Urinary bladder (tissue), 4 donors: ENCODE data around the gene RHOH. TPM values are rescaled to one million over a fixed set of nuclear protein-coding genes. Genes with fewer than 3 reads are reported as not detected.
"Not testable (repeated sequence)": the region's sequence is repeated elsewhere in the genome, so short reads cannot be mapped to it uniquely, and the experiment has no call there.

ENCODE experiments used
- DNase-seq: peaks from one replicate; pipeline ENCODE4 v3.0.0-alpha.2; 2015; ENCODE audit errors: extremely low spot score
- H3K27ac ChIP-seq: one replicate; pipeline ENCODE4 v1.5.1; 2013; ENCODE audit warnings: low read depth, mild to moderate bottlenecking, moderate library complexity
- H3K36me3 ChIP-seq: one replicate; pipeline ENCODE4 v1.6.1; 2013; ENCODE audit warnings: mild to moderate bottlenecking, moderate library complexity; ENCODE audit not compliant: insufficient read depth
- H3K4me1 ChIP-seq: one replicate; pipeline ENCODE4 v1.6.1; 2013; ENCODE audit warnings: mild to moderate bottlenecking, moderate library complexity; ENCODE audit not compliant: insufficient read depth
- H3K4me3 ChIP-seq: one replicate; pipeline ENCODE4 v1.5.1; 2013; ENCODE audit warnings: low read depth, low read length
- WGBS: extraction: QIAGEN DNeasy Blood & Tissue Kit; methylation state at CpG from one replicate; pipeline ENCODE4 v1.1.7; 2013; 5-methylcytosine and 5-hydroxymethylcytosine counted together
- polyA plus RNA-seq: library from polyadenylated mRNA; stranded (reverse); fragments of 200-250 nt; gene quantifications from one replicate; pipeline ENCODE4 v1.2.3, GENCODE V29; 2013
- total RNA-seq: library from RNA; depleted of rRNA; stranded (reverse); fragments of >200 nt; gene quantifications from one replicate; pipeline ENCODE4 v1.2.3, GENCODE V29; 2014
- donor health status: healthy with polysubstance abuse.
- donor health status: healthy.

The RHOH gene
- total and polyA plus RNA-seq, 2 donors = 1.6 to 3.2 TPM

DNA sequence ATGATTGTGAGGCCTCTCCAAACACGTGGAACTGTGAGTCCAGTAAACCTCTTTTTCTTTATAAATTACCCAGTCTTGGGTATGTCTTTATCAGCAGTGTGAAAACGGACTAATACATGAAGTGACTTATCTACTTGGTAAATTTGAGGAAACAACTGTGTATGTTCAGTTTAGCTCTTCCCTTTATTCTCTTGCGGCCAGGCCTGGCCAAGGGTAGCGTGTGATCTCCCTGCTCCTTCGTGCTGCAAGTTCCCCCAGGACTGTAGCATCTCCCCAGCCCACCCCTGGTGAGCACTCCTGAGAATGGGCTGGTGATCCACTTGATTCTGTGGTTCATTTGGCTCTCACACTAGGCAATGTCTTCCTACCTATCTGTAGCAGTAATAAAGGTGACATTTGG lies 85.1 kb downstream of the RHOH start:
- H3K4me3 ChIP-seq = no peak overlapping the region
- H3K4me1 ChIP-seq = no peaks in the 10 kb centered on the region
- no peak for DNase-seq
- no peaks in the 10 kb centered on the region for H3K36me3 ChIP-seq
- no peak overlapping the region for H3K27ac ChIP-seq
- 73% methylated on average over 5 of the region's 5 CpGs for WGBS

DNA sequence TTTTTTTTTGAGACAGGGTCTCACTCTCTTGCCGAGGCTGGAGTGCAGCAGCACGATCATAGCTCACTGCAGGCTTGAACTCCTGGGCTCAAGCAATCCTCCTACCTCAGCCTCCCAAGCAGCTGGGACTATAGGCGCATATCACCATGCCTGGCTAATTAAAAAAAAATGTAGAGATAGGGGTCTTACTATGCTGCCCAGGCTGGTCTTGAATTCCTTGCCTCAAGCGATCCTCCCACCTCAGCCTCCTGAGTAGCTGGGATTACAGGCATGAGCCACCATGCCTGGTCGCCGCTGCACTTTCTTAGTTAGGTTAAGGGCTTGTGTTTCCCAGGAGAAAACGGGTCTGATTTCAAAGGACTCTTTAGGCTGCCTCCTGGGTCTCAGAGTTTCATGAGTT lies 86.0 kb downstream of the RHOH start:
- DNase-seq, H3K4me1 ChIP-seq, H3K27ac ChIP-seq, H3K4me3 ChIP-seq, H3K36me3 ChIP-seq: not testable (repeated sequence)
- WGBS = 94% methylated on average over 7 of the region's 7 CpGs

DNA sequence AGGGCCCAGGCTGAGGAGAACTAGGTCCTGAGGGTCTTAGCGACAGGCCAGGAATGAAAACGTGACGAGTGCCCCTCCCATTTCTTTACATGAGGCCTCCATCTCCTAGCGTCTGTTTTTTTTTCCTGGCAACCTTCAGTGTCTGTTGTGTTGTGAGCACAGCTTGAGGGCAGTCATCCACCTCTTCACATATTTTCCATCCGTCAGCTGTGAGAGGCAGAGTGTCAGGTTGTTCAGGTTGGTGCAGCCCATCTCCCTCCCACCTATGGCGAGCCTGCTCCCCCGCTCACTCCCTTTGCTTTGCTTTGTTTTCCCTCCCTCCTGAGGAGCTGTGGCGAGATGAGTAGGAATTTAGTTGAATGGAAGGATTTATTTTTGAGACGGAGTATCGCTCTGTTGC lies 86.6 kb downstream of the RHOH start:
- no peak for DNase-seq
- Histone ChIP-seq H3K4me1 (no peaks in the 10 kb centered on the region), H3K27ac (no peak overlapping the region), H3K36me3 (no peaks in the 10 kb centered on the region), H3K4me3 (no peak overlapping the region)
- WGBS = 85% methylated on average over 10 of the region's 10 CpGs

DNA sequence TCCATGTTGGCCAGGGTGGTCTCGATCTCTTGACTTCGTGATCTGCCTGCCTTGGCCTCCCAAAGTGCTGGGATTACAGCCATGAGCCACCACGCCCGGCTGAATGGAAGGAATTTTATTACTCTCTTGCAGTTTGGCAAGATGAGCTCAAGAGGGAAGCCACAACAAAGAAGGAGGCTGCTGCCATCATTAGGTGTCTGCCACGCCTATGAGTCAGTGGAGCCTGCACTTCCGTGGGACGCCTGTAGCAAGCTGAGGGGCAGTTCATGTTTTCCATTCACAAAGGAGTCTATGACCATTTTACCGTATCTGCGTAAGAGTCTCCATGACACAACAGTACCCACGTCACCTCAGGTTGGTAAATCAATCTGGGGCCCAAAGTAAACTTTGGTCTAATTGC lies 87.1 kb downstream of the RHOH start:
- H3K27ac ChIP-seq = no peak overlapping the region
- WGBS = 74% methylated on average over 10 of the region's 10 CpGs
- H3K36me3 ChIP-seq = no peaks in the 10 kb centered on the region
- no peaks in the 10 kb centered on the region for H3K4me1 ChIP-seq
- DNase-seq = no peak
- H3K4me3 ChIP-seq = no peak overlapping the region

DNA sequence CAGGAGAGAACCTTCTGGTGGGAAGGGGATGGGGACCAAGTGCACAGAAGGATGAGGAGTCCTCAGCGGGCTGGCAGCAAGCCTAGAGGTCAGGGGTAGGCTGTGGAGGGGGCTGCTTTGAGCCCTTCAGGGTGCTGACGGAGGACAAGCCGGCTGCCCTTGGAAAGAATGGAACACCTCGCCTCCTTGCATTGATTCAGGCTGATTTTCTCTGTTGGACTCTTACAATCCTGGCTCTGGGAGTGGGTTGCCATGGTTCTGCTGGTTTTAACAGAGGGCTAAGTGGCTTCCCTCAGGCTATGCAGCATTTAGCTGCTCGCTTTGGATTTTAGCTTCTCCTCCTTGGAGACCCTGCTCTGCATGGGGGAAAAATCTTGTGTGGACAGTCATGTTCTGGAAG lies 88.9 kb downstream of the RHOH start:
- DNase-seq = no peak
- no peaks in the 10 kb centered on the region for H3K4me1 ChIP-seq
- H3K36me3 ChIP-seq = no peaks in the 10 kb centered on the region
- H3K4me3 ChIP-seq = no peak overlapping the region
- 87% methylated on average over 5 of the region's 5 CpGs for WGBS
- H3K27ac ChIP-seq = no peak overlapping the region

DNA sequence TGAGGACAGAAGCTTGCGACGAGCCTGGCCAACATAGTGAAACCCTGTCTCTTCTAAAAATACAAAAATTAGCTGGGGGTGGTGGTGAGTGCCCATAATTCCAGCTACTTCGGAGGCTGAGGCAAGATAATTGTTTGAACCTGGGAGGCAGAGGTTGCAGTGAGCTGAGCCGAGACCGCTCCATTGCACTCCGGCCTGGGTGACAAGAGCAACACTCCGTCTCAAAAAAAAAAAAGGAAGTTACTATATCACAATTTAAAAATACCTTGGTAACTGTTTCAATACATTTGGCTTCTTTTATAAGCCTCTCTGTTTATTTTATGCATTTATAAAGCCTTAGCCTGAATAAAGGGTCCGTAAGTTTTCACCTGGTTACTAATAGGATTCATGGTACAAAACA lies 91.7 kb downstream of the RHOH start:
- no peaks in the 10 kb centered on the region for H3K4me1 ChIP-seq
- no peaks in the 10 kb centered on the region for H3K36me3 ChIP-seq
- H3K4me3 ChIP-seq = no peak overlapping the region
- WGBS = 80% methylated on average over 8 of the region's 8 CpGs
- no peak for DNase-seq
- H3K27ac ChIP-seq = no peak overlapping the region

DNA sequence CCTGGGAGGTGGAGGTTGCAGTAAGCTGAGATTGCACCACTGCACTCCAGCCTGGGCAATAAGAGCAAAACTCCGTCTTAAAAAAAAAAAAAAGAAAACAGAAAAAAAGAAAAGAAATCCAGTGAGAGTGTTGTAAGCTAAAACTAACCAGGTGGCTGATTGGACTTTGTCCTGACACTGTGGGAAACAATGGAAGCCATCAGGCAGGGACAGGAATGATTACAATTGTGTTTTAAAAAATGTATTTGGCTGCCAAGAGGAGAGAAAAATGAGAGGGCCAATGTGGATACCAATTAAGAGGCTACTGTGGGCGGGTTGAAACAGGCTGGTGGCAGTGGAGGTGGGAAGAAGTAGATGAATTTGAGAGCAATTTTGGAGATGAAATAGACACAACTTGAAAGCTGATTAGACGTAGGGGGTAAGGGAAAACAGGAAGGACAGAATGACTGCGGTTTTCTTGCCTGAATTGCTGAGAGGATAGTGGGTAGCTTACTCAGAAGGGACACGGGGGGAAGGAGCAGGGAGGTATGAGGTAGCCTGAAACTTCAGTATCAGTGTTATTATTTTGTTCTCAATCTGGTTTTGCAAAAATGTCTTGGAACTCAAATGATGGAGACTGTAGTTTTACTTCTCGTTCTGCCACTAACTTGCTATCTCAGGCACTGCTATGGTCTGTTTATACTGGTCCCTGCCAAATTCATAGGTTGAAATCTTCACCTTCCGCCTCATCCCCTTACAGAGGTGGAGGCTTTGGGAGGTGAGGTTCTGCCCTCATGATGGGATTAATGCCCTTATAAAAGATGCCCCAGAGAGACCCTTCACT lies 92.7 kb downstream of the RHOH start:
- WGBS = 58% methylated on average over 7 of the region's 7 CpGs
- Histone ChIP-seq H3K4me3 (no peak overlapping the region), H3K27ac (no peak overlapping the region), H3K4me1 (no peaks in the 10 kb centered on the region), H3K36me3 (no peaks in the 10 kb centered on the region)
- DNase-seq = no peak

DNA sequence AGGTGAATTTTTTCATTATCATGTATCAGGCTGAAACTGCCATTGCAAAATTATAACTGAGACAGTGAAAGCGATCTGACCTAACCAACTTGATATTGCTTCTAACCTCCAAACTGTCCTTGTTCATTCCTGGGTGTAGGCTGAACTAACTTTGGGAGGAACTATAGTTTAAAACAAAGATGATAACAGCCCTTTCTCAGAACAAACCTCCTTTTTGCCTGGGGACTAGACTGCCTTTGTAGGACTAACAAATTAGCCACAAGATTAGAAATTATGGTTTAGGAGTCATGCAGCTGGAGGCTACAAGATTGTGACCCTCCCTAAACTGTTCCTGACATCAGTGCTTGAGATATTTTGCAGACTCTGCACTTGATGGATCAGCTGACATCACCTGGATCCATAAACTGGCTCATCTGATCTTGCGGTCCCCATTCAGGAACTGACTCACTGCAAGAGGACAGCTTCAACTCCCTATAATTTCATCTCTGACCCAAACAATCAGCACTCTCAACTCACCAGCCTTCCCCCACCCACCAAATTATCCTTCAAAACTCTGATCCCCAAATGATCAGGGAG lies 93.9 kb downstream of the RHOH start:
- H3K4me1 ChIP-seq, H3K36me3 ChIP-seq, H3K27ac ChIP-seq, DNase-seq, H3K4me3 ChIP-seq: not testable (repeated sequence)
- WGBS = 73% methylated on average over 2 of the region's 2 CpGs

DNA sequence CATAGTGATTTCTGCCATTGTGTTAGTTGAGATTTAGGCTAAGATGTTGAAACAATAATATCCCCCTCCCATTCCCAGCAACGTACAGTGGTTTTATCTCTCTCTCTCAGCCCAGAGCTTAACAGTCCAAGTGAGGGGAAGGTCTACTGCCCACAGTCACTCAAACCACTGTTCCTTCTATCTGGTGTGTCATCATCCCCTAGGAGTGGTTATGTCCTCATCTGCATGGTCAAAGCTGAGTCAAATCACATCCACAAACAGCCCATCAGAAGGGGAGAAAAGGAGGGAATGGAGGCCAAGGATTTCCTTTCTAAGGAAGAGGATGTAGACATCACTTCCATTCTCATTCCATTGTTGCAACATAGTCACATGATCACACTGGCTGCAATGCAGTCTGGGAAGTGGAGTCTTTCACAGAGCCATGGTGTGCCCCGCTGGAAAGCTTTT lies 95.5 kb downstream of the RHOH start:
- Histone ChIP-seq H3K27ac (no peak overlapping the region), H3K4me1 (no peaks in the 10 kb centered on the region), H3K4me3 (no peak overlapping the region), H3K36me3 (no peaks in the 10 kb centered on the region)
- WGBS = 80% methylated on average over 2 of the region's 2 CpGs
- DNase-seq = no peak

DNA sequence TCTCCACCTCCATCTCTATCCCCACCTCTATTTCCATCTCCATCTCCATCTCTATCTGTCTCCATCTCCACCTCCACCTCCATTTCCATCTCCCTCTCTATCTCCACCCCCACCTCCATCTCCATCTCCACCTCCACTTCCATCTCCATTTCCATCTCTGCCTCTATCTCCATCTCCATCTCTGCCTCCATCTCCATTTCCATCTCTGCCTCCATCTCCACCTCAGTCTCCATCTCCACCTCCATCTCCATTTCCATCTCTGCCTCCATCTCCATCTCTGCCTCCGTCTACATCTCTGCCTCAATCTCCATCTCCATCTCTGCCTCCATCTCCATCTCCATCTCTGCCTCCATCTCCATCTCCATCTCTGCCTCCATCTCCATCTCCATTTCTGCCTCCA lies 97.5 kb downstream of the RHOH start:
- 98% methylated on average over 1 of the region's 1 CpG for WGBS
- no peaks in the 10 kb centered on the region for H3K36me3 ChIP-seq
- H3K4me1 ChIP-seq = no peaks in the 10 kb centered on the region
- no peak overlapping the region for H3K27ac ChIP-seq
- no peak overlapping the region for H3K4me3 ChIP-seq
- DNase-seq = no peak

DNA sequence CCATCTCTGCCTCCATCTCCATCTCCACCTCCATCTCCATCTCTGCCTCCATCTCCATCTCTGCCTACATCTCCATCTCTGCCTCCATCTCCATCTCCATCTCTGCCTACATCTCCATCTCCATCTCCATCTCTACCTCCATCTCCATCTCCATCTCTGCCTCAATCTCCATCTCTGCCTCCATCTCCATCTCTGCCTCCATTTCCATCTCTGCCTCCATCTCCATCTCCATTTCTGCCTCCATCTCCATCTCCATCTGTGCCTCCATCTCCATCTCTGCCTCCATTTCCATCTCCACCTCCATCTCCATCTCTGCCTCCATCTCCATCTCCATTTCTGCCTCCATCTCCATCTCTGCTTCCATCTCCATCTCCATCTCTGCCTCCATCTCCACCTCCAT lies 98.2 kb downstream of the RHOH start:
- H3K27ac ChIP-seq, H3K36me3 ChIP-seq, H3K4me3 ChIP-seq, H3K4me1 ChIP-seq, DNase-seq: not testable (repeated sequence)

DNA sequence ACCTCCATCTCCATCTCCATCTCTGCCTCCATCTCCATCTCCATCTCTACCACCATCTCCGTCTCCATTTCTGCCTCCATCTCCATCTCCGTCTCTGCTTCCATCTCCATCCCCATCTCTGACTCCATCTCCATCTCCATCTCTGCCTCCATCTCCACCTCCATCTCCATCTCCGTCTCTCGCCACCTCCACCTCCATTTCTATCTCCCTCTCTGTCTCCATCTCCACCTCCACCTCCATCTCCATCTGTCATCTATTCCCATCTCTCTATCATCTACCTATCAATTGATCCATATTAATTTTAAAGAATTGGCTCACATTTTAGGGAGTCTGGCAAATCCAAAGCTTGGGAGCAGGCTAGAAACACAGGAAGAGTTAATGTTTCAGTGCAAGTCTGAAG lies 98.7 kb downstream of the RHOH start:
- no peak overlapping the region for H3K27ac ChIP-seq
- no peak overlapping the region for H3K4me3 ChIP-seq
- H3K36me3 ChIP-seq = no peaks in the 10 kb centered on the region
- 97% methylated on average over 4 of the region's 4 CpGs for WGBS
- no peak for DNase-seq
- H3K4me1 ChIP-seq = no peaks in the 10 kb centered on the region
